A673 (cell line): ENCODE measurements around the gene BARX2.

ENCODE experiments used
- EZH2 ChIP-seq: fragments of 200-600 bp; sonication (generic); IDR thresholded peaks from 2 replicates; pipeline ENCODE4 v1.6.1; 2017; ENCODE audit warnings: borderline replicate concordance, low read depth, mild to moderate bottlenecking, mixed read lengths, antibody characterized with exemption, low read length; ENCODE audit not compliant: poor library complexity, severe bottlenecking
- TF ChIP-seq, protein P1 (sequence below): fragments of 300-800, 200-600 bp; sonication (generic); conservative IDR thresholded peaks from 2 replicates; pipeline ENCODE4 v1.5.1; 2017; ENCODE audit warnings: low read depth, mild to moderate bottlenecking, antibody characterized with exemption, low read length, moderate library complexity, mixed read lengths

DNA sequence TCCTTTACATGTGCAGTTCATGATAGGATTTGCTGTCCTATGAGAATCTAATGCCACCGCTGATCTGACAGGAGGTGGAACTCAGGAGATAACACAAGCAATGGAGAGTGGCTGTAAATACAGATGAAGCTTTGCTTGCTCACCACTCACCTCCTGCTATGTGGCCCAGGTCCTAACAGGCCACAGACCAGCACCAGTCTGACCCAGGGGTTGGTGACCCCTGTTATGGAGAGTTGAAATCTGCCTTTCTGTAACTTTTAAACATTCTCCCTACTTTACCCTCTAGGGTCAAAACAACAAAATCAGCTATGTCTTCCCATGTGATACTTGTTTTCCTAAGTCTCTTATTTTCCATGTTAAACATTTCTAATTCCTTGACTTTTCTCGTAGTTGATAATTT is 48.7 kb upstream of the BARX2 start:
- TF ChIP-seq, protein P1, sequence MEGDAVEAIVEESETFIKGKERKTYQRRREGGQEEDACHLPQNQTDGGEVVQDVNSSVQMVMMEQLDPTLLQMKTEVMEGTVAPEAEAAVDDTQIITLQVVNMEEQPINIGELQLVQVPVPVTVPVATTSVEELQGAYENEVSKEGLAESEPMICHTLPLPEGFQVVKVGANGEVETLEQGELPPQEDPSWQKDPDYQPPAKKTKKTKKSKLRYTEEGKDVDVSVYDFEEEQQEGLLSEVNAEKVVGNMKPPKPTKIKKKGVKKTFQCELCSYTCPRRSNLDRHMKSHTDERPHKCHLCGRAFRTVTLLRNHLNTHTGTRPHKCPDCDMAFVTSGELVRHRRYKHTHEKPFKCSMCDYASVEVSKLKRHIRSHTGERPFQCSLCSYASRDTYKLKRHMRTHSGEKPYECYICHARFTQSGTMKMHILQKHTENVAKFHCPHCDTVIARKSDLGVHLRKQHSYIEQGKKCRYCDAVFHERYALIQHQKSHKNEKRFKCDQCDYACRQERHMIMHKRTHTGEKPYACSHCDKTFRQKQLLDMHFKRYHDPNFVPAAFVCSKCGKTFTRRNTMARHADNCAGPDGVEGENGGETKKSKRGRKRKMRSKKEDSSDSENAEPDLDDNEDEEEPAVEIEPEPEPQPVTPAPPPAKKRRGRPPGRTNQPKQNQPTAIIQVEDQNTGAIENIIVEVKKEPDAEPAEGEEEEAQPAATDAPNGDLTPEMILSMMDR: no peak
- TF ChIP-seq EZH2: no peak
